ENCODE measurements around the gene SYNGR4. TPM values are rescaled to one million over a fixed set of nuclear protein-coding genes. Genes with fewer than 3 reads are reported as not detected.

The SYNGR4 gene
- total RNA-seq, 2 donors from 2014 or later, result not detected

DNA sequence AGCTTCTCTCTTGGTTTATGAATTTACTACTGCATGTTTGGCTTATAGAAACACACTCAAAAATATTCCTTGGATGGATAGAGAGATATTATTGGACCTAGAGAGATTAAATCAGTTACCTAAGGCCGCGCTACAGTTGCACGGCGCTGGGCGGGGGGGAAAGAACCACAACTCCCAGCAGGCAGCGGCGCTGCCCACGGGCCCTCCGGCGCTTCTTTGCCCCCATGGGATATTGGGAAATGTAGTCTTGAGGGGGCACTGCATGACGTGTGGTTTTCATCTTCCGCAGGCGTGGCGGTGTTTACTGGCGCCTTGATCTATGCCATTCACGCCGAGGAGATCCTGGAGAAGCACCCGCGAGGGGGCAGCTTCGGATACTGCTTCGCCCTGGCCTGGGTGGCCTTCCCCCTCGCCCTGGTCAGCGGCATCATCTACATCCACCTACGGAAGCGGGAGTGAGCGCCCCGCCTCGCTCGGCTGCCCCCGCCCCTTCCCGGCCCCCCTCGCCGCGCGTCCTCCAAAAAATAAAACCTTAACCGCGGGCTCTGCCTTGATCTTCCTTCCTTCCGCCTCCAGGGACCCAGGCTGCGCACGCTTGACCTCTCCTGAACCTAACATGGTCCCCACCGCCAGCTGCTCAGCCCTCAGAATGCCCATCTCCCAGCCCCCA is 34.0 kb upstream of the SYNGR4 start:
- DNase-seq, result peak; percentile 88
- Histone ChIP-seq H3K36me3 (no peaks in the 10 kb centered on the region), H3K4me3 (peak overlapping the region; percentile 41), H3K9me3 (no peaks in the 10 kb centered on the region), H3K27me3 (no peaks in the 10 kb centered on the region), H3K4me1 (peaks cover 10% of the 10 kb centered on the region), H3K27ac (peak overlapping the region; percentile 85), H3K9ac (ENCODE audit: low read depth in 2 of 2, low read length in 2 of 2) (peak overlapping the region; percentile 72 to 73)
- TF ChIP-seq, protein P1, sequence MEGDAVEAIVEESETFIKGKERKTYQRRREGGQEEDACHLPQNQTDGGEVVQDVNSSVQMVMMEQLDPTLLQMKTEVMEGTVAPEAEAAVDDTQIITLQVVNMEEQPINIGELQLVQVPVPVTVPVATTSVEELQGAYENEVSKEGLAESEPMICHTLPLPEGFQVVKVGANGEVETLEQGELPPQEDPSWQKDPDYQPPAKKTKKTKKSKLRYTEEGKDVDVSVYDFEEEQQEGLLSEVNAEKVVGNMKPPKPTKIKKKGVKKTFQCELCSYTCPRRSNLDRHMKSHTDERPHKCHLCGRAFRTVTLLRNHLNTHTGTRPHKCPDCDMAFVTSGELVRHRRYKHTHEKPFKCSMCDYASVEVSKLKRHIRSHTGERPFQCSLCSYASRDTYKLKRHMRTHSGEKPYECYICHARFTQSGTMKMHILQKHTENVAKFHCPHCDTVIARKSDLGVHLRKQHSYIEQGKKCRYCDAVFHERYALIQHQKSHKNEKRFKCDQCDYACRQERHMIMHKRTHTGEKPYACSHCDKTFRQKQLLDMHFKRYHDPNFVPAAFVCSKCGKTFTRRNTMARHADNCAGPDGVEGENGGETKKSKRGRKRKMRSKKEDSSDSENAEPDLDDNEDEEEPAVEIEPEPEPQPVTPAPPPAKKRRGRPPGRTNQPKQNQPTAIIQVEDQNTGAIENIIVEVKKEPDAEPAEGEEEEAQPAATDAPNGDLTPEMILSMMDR (IDR thresholded peaks at IDR 0.05), result no peak
- intact Hi-C loops (cut with DNase I), result no loop called here

DNA sequence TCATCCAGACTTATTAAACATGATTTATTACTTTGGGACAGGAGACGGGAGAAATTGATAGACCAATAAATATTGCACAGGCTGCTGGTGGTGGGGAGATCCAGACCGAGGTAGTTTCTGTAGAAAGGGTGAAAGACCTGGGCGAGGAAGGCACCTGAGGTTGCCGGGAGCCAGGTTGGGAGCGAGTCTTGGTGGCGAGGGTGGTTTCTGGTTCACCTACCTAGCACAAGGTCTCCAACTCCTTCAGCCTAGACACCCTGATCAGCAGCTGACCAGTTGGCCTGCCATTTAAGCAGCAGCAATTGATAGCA is 31.9 kb upstream of the SYNGR4 start:
- H3K4me1 ChIP-seq, result peaks cover 10% of the 10 kb centered on the region
- intact Hi-C loops (cut with DNase I), result no loop called here
- TF ChIP-seq, protein P1 (IDR thresholded peaks at IDR 0.05), result no peak

DNA sequence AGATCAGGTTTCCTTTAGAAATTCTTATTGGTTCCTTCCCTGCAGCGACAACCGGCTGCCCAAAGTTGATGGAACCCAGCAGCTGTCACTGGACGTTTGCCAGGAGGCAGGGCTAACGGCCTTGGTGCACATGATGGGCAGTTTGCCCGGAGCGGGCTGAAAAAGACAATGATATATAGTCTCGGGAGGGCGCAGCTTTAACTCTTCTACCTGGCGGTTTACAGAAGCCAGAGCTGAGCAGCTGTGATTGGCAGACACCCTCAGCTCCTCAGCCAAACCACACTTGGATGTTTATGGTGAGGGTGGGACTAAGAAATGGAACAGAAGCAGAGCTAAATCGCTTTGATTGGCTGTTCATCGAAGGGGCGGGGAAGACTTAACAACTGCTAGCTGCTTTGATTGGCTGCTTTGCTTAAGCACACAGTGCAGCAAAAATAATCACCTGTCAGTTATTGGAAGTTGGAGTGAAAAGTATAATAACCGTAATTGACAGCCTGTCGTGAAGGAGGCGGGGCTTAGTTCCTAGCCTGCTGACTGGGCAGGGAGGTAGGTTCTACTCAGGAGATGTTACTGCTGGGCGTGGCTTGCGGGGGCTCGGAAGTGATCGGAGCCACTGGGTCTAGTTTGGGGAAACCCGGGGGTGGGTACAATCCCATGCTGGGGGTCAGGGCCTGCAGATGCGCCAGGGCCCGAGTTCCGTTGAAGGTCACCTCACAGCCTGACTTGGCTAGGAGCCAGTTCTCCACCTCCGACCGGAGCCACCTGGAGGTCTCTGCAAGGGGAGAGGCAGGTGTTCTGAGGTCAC is 31.3 kb upstream of the SYNGR4 start:
- Histone ChIP-seq H3K4me3 (peak overlapping the region; percentile 55), H3K4me1 (peaks cover 10% of the 10 kb centered on the region), H3K27ac (peak overlapping the region; percentile 98), H3K9ac (ENCODE audit: low read depth in 2 of 2, low read length in 2 of 2) (peak overlapping the region; percentile 73 to 98), H3K9me3 (no peaks in the 10 kb centered on the region), H3K36me3 (no peaks in the 10 kb centered on the region), H3K27me3 (no peaks in the 10 kb centered on the region)
- TF ChIP-seq, protein P1 (IDR thresholded peaks at IDR 0.05), result no peak
- peak; percentile 98 for DNase-seq
- intact Hi-C loops (cut with DNase I), result no loop called here

More for the DNA sequence above, 31.9 kb upstream of the SYNGR4 start:
- Histone ChIP-seq H3K9ac (ENCODE audit: low read depth in 2 of 2, low read length in 2 of 2) (peak overlapping the region in 1 of 2 donors; percentile 98), H3K9me3 (no peaks in the 10 kb centered on the region), H3K27ac (peak overlapping the region; percentile 98), H3K4me3 (peak overlapping the region; percentile 1), H3K36me3 (no peaks in the 10 kb centered on the region), H3K27me3 (no peaks in the 10 kb centered on the region)
- no peak for DNase-seq

DNA sequence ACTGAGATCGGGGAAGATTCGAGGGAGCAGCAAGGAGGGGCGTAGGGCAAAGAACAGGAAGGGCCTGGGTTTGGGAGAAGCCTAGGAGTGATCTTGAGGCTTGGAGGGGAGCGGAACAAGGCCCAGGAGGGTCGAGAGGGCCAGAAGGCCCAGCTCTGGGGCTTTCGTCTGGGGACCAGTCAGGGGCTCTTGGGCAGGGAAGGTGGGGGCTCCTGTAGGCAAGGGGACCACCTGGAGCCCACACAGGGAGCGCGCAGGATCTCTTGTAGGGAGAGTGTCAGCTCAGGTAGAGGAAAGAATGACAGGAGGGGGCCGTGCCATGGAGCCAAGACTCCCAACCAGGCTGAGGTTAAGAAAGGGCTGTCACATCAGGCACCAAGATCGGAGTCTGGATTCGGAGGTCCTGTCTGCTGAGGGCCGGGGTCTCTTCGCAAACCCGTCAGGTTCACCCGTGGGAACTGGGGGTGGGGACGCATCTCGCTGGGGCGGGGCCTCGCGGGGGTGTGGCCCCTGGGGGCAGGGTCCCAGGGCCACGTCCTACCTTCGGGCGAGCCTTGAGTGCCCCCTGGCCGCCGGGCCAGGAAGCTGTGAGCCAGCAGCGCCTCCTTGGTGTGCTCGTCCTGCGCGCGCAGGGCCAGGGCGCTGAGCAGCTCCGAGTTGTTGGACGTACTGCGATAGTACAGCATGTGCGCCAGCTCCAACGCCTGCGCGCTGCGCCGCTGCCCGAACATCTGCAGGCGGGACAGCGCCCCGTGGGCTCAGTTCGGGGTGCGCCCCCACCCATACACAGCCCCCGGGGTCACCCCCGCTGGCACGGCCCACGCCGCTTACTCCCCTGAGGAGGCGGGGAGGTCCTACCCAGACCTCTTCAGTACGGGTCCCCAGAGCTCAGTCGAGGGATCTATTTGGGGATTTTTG is 30.4 kb upstream of the SYNGR4 start:
- intact Hi-C loops (cut with DNase I), result no loop called here
- Histone ChIP-seq H3K4me1 (peaks cover 10% of the 10 kb centered on the region), H3K9ac (ENCODE audit: low read depth in 2 of 2, low read length in 2 of 2) (peak overlapping the region; percentile 73 to 98), H3K9me3 (no peaks in the 10 kb centered on the region), H3K27ac (peak overlapping the region; percentile 98), H3K36me3 (no peaks in the 10 kb centered on the region), H3K27me3 (no peaks in the 10 kb centered on the region), H3K4me3 (peak overlapping the region; percentile 55)
- DNase-seq, result peak; percentile 97
- TF ChIP-seq, protein P1 (IDR thresholded peaks at IDR 0.05), result peak; percentile 81

DNA sequence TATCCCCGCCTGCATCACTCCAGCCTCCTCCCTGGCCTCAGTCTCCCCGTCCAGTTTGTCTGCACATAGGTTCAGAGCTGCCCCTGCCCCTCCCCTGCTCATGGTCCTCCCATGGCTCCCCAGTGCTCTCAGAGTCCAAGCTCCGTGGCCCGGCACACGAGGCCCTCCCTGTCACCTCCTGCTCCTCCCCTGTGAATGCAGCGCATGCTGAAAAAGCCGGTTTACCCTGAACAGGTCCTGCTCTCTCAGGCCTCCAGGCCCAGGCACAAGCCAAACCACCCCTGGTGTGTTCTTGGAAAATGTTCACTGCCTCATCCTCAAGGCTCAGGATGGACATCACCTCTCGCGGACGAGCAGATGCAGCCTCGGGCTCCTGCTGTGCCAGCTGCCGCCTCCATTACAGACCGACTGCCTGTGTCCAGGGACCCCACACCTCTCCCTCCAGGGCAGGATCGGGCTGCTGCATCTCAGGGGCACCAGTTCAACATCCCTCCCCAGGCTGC is 25.9 kb upstream of the SYNGR4 start:
- no peak overlapping the region for H3K27ac ChIP-seq
- H3K4me3 ChIP-seq, result no peak overlapping the region
- H3K9ac ChIP-seq (ENCODE audit: low read depth in 2 of 2, low read length in 2 of 2), result no peak overlapping the region
- no peaks in the 10 kb centered on the region for H3K27me3 ChIP-seq
- TF ChIP-seq, protein P1 (IDR thresholded peaks at IDR 0.05), result no peak
- H3K9me3 ChIP-seq, result no peaks in the 10 kb centered on the region
- peaks cover 3% of the 10 kb centered on the region for H3K4me1 ChIP-seq
- DNase-seq, result no peak
- H3K36me3 ChIP-seq, result no peaks in the 10 kb centered on the region
- intact Hi-C loops (cut with DNase I), result no loop called here

All from colonic mucosa (tissue), 4 donors.